Fibroblast of gingiva (primary cell): ENCODE results near the gene HNRNPF.
A peak's percentile ranks its signal among the peaks of the same experiment; 100 is the strongest.

Source experiments
- DNase-seq: peaks from one replicate; pipeline ENCODE4 v3.0.0-alpha.2; 2011; ENCODE audit warnings: low read depth

Gene HNRNPF

DNA sequence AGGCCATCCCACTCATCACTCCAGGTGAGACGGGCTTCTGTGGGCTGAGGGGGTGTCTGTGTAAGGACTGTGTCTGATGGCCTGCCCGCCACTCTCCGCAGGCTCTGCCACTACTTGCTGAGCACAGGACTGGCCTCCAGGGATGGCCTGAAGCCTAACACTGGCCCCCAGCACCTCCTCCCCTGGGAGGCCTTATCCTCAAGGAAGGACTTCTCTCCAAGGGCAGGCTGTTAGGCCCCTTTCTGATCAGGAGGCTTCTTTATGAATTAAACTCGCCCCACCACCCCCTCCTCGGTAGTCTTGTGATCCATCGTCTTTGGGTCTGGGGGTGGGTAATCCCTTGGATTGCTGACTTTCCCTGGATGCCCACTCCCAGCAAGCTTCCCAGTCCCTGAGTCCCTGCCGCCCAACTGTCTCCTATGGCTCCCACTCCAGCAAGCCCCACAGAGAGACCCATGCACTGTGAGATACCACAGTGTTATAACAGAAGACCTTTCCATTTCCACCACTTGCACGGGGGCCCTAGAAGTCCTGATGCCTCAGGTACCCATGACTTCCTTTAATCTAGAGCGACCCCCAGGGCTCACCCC lies 32.8 kb downstream of the HNRNPF start:
- DNase-seq = no peak

DNA sequence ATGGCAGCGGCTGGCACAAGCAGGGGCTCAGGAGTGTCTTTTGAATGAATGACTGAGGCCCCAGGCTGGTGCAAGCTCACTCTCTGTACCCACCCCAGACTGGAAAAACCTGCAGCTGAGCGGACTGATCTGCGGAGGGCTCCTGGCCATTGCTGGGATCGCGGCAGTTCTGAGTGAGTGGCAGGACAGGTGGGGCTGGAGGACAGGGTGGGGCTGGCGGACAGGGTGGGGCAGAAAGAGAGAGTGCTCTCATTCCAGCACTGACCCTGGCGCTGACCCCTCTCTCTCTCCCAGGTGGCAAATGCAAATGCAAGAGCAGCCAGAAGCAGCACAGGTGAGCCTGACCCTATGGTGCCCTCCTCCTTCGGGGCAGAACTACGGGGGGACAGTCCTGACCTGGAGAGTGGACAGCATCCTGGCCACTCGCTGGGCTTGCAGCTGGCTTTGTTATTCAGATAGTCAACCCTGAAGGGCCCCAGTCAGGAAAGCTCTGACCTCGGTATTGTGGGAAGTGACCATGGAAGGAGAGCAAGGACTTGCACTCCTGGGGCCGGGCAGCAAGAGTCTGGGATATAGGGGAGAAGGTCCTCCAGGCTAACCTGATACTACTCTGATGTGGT lies 33.5 kb downstream of the HNRNPF start:
- no peak for DNase-seq

DNA sequence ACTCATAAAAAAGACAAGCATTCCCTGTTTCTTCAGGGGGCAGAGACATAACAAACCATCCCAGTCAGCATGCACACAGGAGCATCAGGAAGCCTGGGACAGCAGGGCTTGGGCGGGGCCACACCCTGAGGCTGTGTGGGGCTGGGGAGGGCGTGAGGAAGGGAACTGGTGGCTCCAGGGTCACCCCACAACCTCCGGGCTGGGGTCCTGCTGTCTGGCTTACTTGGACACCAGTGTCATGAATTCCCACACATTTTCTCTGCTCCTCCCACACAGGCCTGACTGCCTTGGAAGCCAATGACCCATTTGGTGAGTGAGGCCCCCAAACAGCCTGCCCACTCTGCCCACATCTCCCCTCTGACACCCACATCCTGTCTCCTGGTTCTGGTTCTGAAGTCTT lies 34.8 kb downstream of the HNRNPF start:
- no peak for DNase-seq

DNA sequence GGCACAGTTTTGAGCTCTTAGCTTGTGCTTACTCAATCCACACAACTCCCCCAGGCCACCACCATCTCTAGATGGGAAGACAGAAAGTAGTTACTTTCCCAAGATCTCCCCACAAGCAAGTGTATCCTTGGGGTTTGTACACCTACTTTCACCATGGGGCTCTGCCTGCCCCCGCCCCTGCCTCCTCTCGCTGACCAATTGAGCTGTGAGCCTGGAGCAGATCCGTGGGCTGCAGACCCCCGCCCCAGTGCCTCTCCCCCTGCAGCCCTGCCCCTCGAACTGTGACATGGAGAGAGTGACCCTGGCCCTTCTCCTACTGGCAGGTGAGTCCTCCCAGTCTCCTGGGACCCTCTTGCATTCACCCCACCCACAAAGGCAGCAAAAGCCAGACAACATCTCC lies 35.5 kb downstream of the HNRNPF start:
- no peak for DNase-seq

DNA sequence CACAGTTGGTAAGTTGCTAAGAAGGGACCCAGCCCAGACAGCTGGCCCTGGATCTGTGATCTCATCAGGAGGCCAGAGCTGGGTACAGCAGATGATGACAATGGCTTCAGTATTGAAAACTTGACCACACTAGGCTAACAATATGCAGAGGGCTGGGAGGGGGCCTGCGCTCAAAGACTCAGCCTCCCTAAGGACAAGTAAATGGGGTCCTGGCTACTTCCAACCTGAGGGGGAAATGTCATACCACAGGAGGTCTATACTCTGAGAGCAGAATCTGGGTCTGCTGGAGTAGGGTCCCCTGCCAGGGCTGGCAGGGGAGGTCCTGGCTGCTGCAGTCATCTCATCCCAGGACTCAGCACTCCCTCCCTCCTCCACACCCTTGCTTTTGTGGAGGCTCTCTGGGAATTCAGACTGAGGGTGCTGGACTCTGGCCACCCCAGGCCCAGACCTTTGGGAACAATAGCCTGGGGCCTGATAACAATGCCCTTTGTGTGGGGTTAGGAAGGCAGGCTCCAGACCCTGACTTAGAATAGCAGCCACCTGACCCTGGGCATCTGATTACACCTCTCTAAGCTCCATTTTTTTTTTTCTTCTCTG lies 36.1 kb downstream of the HNRNPF start:
- DNase-seq = no peak

DNA sequence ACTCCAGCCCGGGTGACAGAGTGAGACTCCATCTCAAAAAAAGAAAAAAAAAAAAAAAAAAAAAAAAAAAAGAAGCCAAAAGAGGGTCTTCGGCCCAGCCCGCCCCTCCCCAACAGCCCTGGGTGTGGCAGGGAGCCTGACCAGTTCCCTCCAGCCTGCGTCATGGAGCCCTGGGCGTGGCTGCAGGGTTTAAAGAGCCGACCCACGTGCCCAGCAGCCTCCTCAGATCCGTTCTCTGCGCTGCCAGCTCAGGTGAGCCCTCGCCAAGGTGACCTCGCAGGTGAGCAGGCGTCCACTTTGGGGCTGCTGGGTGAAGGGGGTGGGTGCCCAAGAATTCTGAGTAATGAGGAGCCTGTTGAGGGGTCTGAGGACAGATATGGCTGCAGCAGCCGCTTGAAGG lies 37.6 kb downstream of the HNRNPF start, which contains the start of gene FXYD4:
TSS of gene FXYD4 (plus strand) at position 219 of the 400 bp plus-strand sequence. CDS start 2,111 bp downstream, outside the sequence.
- no peak for DNase-seq

DNA sequence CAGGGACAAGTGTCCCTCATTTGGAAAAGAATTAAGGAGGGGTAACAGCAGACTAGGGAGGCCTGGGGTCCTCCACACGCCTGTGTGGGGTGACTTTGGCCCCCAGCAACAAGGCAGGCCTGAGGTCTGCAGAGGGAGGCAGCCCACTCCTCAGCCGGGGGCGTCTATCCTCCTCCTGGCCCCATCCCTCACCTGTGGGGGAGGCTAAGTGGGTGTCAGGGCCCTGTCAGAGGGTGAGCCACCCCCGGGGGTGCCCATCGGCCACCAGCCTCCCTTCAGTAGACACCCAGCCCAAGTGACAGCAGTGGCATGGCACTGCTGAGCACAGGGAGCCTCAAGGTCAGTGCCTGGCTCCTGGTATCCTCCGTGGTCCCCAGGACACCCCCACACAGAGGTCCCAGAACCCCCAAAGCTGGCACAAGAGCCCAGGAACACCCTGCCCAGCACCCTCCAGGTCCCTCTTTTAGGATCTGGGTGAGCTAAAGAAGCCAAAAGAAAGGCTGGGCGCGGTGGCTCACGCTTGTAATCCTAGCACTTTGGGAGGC lies 38.2 kb downstream of the HNRNPF start:
- no peak for DNase-seq

DNA sequence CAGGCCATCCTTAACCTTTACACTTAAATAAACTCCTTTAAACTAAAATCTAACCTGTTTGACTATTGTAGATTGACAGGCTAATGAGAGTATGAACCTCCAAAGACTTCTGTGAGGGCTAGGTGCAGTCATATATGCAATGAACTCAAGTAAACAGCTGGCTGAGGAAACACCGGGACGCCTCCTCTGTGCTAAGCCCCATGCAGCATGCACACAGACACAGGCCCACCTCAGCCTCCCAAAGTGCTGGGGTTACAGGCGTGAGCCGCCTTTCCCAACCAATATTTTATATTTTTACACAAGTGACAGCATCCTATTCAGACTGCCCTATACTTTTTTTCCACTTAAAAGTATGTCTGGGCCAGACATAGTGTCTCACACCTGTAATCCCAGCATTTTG lies 39.1 kb downstream of the HNRNPF start:
- no peak for DNase-seq

DNA sequence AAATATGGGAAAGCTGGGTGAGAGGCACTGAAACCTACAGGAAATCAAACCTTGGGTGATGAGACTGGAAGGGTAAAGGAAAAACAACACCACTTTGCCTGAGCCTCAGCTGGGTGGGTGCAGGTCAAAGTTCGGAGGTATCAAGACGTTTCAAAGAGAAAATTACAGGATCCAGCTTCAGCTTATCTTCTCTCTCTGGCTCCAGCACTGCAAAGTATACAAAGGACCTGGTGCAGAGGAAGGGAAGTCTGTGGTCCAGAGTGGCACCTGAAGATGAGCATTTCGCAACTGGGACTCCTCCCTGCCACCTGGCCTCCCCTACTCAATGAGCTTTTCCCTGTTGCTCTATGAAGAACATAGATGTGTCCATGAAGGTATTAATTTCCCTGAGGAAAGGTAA lies 44.0 kb downstream of the HNRNPF start:
- DNase-seq = no peak

DNA sequence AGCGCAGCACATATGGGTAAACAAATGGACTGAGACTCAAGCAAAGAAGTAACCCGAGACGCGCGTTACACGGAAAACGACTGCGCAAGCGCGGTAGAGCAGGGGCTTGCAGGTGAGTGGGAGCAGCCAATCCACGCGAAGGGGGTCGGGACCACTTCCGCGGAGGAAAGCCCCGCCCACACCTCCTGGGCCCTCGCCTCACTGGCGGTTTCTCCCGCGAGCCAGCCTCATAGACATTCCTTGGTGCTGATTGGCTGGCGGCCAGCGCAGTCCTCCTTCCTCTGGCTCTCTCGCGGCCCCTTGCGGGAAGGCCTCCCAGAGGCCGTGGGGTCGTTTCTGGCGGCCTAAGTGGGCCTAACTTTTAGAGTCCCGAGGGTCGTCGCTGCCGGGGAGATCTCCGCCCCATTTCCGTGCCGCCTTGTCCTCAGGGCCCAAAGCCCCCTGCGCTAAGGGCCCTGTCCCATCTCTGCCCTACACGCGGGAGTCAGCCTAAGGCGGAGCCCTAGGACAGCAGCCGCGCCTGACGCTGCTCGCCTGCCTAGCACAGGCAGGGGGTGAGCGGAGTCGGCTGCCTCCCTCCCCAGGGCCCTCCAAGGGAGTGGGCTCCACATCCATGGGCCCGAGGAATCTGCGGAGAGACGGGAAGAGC lies 46.7 kb downstream of the HNRNPF start:
- peak; percentile 59 for DNase-seq

DNA sequence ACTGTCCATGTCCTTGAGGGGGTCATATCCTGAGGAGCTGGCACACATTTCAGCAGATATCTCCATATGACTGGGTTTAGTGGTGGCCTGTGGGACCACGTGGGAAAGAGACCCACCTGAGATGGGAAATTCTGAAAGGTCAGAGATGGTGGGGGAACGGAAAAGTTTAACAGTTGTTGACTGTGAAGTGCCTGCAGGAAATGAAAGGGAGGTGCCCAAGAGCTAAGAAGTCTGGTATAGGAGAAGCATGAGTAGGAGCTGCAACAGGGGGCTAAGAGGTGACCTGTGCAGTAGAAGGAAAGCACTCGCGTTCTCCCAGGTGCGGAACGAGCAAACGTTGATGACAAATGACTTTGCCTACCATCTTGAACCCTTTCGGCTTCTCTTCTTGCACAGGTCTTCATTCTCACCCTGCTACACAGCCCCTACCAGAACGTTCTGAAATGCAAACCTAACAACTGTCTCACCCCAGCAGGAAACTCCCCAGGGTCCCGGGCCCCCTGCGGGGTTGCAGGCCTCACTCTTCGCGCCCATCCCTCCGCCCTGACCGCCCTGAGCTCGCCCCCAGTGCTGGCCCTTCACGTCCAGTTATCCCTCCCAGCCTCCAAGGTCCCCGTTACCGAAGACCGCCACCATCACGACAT lies 47.3 kb downstream of the HNRNPF start:
- no peak for DNase-seq

DNA sequence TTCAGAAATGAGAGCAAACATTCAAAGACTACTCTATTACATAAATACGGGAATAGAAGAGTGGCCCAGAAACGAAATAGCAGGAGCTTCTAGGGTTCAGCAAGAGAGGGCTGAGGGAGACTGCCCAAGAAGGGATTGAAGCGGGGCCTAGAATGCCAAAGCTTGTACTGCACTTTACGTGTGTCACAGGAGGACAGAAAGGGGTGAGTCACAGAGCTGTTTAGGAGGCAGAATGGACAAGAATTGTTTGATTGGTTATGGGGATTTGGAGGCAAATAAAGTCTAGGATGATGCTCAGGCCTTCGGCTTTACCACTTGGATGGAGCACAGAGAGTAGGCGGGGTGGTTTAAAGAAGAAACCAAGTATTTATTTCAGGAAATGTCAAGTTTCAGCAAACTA lies 48.9 kb downstream of the HNRNPF start:
- DNase-seq = no peak

DNA sequence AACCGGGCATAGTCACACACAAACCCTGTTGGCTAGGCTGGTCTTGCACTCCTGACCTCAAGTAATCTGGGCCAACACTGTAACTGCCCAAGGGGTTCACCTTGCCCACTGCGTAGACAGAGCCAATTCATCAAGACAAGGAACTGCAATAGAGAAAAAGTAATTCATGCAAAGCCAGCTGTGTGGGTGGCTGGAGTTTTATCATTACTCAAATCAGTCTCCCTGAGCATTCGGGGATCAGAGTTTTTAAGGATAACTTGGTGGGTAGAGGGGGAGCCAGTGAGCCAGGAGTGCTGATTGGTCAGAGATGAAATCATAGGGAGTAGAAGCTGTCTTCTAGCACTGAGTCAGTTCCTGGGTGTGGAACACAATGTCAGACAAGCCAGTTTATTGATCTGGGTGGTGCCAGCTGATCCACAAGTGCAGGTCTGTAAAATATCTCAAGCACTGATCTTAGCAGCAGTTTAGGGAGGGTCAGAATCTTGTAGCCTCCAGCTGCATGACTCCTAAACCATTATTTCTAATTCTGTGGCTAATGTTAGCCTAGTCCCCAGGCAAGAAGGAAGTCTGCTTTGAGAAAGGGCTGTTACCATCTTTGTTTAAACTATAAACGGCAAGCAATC lies 53.1 kb downstream of the HNRNPF start:
- no peak for DNase-seq

DNA sequence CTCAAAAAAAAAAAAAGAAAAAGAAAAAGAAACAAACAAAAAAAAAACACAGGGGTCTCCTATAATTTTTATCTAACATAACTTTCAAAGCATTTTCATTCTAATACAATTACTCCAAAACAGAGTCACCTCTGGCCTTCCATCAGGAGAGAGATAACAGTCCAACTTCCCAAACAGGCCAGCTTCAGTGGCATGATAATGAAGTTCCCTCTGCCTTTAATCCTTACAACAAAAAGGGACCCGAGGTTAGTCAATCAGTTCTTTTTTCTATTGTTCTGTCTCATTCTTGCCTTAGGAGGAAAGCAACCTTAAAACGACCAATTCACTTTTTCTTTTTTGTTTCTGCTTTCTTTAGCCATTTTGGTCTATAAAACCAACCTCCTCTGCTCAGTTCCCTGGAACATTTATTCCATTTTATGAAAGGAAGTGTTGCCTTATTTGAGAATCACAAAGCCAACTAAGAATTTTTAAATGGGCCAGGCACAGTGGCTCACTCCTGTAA lies 54.1 kb downstream of the HNRNPF start:
- no peak for DNase-seq

DNA sequence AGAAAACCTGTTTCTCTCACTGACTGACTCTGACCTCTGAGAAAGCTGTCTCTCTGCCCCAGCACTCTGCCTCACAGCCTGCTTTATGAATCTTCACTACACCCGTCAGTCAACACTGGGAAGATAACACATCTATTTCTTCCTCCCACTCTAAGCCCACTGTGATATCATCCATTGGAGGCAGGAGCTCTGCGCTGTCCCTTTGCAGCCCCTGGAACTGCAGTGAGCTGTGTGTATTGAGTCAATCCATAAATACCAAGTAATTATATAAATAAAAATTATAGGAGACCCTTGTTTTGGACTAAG lies 54.7 kb downstream of the HNRNPF start:
- DNase-seq = no peak

DNA sequence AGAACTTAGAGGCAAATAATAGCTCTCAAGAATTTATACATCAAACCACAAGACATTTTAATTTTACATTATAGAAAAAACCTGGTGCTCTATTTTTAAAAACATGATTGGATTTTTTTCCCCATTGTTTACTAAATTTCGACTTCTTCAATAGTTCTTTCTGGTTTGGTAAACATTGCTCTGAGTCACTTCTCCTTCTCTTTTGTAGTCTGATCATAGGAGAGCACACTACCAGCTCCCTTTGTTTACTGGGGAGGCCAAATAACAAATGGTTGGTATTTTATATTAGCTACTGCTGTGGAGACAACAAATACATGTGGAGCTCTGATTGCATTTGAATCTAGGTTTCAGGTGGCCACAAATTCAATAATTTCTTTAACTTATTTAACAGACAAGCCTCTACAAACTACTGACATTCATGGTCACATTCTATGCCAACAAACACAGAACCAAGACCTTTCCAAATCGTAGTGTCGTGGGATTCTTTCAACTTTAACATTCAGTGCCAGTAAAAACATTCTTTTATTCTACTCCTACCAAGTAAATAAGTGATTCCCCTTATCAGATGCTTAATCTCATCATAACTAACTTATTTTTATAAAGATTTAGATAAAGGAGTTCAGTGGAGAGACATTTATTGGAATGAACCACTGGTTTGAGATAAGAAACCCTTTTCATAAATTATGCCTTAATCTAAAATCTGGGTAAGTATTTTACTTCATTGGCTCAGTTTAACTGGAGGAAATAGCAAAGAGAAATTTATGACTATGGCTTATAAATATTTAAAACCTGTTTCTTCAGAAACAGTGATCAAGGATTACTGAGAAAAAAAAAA lies 55.3 kb downstream of the HNRNPF start:
- DNase-seq = no peak

DNA sequence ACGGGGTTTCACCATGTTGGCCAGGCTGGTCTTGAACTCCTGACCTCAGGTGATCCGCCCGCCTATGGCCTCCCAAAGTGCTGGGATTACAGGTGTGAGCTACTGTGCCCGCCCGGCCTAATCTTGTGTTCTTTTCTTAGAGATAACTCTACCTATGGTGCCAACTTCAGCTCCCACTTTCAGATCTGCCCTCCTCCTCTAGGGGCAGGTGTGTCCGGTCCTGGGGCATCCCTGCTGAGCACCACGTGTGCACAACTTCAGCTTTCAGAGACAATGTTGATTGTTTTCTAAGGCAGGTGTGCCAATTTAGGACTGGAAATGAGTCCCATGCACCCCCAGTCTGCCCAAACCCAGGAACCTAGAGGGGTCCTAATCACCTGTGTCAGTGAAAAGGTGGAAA lies 56.0 kb downstream of the HNRNPF start:
- DNase-seq = no peak

DNA sequence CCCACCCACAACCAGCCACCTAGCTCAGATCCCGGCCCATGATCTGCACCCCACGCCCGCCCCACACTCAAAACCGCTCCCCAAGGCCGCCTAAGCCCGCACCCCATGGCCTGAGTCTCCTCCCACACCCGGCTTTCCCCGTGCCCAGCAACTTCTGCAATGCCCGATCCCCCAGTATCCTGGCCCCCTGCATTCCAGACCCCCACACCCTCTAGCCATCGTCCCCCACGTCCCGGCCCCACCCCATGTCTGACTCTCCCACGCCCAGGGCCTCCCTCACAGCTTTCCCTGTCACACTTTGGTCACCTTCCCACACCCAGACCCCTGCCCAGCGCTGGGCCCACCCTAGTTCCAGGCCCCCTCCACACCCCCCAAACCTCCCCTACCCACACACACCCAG lies 57.7 kb downstream of the HNRNPF start:
- DNase-seq = no peak

DNA sequence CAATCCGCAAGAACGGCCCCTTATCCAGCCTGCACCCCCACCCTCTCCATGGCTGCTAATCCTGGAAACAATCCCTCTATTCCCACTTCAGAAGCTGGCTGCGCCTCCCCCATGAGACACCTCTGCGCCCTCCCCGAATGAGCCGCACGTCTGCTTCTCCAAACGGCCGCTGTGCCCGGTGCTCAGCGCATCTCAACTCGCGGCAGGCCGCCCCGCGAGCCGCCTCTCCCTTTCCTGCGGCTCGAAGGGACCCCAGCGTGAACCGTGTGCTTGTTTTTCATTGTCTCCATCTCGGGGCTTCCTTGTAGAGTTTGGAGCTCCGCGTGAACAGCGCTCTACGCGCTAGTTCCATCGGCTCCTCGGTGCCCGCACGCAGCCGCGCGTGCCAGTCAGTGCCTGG lies 58.3 kb downstream of the HNRNPF start:
- DNase-seq = no peak

DNA sequence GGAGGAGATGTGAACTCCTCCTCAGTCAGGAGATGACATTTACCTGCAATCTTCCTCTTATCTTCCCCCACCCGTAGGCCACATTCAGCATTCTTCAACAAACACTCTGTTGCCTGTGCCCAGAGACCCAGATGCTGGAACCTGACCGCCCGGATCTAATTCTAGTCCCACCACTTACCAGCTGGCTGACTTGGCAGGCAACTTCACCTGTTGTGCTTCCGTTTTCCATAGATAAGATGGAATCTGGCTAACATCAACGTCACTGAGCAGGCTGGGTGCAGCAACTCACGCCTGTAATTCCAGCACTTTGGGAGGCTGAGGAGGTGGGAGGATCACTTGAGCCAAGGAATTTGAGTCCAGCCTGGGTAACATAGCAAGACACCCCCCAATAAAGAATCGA lies 58.8 kb downstream of the HNRNPF start:
- DNase-seq = no peak
